ENCODE measurements around the gene SLC13A1.
A peak's percentile ranks its signal among the peaks of the same experiment; 100 is the strongest.

The SLC13A1 gene

GRCh38 chr7:123208793-123209192, 9.0 kb upstream of the SLC13A1 start:
- Mint-ChIP-seq H3K4me1 (no peaks in the 10 kb centered on the region), H3K9me3 (peaks cover 11% of the 10 kb centered on the region), H3K36me3 (no peaks in the 10 kb centered on the region), H3K4me3 (no peak overlapping the region), H3K27ac (no peak overlapping the region)
- DNase-seq (ENCODE audit: low spot score in 2 of 2) (no peak), ATAC-seq (no peak)

DNA sequence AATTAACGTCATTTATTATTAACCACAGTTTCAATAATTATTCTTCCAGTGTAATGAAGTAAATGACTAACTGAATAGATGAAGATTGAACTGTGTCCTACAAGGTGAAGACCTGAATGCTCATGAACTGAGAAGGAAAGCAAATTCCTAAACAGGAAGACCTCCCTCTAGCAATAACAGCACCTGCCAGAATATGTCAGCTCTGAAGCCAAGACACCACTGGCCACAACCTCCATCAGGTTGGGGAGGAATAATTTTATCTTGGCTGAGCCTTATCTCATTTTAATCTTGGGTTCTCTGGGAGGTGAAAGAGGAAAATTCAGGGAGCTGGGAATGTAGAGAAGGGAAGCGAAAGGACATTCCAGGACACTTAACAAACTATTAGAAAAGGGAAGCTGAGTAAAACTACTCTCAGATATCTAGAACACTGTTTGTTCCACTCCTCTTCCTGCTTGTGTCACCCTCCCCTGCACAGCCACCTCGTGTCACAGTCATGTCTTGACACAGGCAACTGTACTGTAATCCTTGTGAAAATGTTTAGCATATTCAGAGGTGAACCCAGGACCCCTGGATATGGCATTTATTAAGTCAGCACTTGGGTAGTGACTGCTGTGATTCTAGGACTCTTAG, 4.6 kb upstream of the SLC13A1 start:
- H3K36me3 Mint-ChIP-seq = no peaks in the 10 kb centered on the region
- H3K4me3 Mint-ChIP-seq = no peak overlapping the region
- H3K27ac Mint-ChIP-seq = no peak overlapping the region
- H3K4me1 Mint-ChIP-seq = no peaks in the 10 kb centered on the region
- ATAC-seq = no peak
- H3K9me3 Mint-ChIP-seq = peaks cover 11% of the 10 kb centered on the region
- no peak for DNase-seq (ENCODE audit: low spot score in 2 of 2)

- ATAC-seq (no peak), DNase-seq (ENCODE audit: low spot score in 2 of 2) (no peak)
- H3K4me3 Mint-ChIP-seq = no peak overlapping the region
These were observed 2.1 kb upstream of the SLC13A1 start for GRCh38 chr7:123201901-123202300.

DNA sequence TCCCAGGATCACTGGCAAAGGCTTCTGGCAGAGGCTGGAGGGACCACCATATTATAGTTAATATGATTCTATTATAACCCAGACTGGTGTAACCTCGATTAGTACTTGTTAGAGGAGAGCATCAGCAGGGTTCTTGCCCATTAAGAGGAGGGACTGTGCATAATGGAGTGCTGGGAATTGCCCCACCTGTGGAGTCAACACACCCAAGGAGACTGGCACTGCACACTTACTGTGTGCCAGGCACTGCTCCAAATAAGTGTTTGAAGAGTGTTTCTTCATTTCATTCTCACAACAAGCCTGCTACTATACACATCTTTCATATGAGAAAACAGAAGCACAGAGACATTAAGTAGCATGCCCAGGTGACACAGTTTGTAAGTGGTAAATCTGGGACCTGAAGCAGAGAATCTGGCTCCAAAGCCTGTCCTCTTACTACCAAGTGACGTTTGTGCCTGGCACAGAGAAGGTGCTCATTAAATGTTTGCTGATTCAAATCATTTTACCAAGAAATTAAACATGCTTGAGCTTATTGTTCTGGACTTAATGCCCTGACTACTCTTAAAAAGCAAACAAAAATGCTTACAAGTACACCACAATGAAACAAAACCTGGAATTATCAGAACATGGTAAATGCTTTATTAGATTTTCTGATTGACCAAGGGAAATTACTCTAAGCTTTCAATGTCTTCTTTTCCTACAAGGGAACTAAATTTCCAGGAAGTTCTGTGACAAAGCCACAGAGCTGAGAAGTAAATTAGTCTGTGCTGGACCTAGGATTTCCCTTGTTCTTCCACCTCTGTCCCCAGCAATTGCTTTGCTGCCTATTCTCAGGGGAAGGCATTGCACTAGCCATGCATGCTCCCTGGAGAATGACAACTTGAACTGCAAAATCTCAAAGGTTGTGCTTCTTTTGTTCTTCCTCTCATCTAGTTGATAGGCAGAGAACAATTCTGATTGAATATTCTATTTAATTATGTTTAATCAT, 809 bp downstream of the SLC13A1 start:
- Mint-ChIP-seq H3K4me1 (no peaks in the 10 kb centered on the region), H3K27ac (no peak overlapping the region), H3K4me3 (no peak overlapping the region), H3K36me3 (no peaks in the 10 kb centered on the region), H3K9me3 (peaks cover 9% of the 10 kb centered on the region)
- ATAC-seq (peak; percentile 31), DNase-seq (ENCODE audit: low spot score in 2 of 2) (no peak)

More at GRCh38 chr7:123201901-123202300, 2.1 kb upstream of the SLC13A1 start:
- H3K27ac Mint-ChIP-seq = no peak overlapping the region
- no peaks in the 10 kb centered on the region for H3K4me1 Mint-ChIP-seq
- H3K36me3 Mint-ChIP-seq = no peaks in the 10 kb centered on the region
- peaks cover 4% of the 10 kb centered on the region for H3K9me3 Mint-ChIP-seq

DNA sequence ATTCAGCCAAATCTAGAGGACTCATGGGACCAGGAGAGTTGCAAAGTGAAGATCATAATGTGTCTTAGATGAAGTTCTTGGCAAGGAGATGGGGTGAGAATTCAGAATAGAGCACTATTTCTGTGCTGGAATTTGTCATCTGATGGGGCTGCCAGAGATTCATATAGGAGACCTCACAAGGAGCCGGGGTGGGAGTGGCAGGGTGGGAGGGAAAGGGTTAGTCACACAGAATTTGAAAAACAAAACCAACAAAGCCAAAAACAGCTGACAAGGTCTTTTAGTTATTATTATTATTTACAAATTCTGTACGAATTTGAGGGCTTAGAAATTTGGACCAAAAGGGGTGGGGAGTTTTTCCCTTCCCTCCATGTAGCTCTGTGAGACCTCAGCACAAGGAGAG, 1.7 kb downstream of the SLC13A1 start:
- Mint-ChIP-seq H3K4me1 (no peaks in the 10 kb centered on the region), H3K27ac (no peak overlapping the region), H3K9me3 (peaks cover 12% of the 10 kb centered on the region), H3K4me3 (no peak overlapping the region), H3K36me3 (no peaks in the 10 kb centered on the region)
- ATAC-seq (no peak), DNase-seq (ENCODE audit: low spot score in 2 of 2) (no peak)

DNA sequence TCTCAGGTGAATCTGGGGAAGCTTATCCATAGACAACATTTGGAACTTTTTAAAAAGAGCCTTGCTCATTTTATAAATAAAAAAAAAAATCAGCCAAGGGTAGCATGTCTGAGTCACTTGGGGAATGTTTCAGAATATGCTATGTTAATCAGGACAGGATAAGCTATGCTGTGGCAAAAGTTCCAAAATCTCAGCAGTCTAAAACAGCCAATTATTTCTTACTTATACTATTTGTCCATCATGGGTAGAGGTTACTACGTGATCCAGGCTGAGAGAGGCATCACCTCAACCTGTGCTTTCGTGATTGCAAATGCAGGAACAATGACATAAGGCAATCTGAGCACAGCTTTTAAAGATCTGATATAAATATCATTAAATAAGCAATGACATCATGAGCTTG, 6.5 kb downstream of the SLC13A1 start:
- H3K27ac Mint-ChIP-seq = no peak overlapping the region
- peaks cover 15% of the 10 kb centered on the region for H3K9me3 Mint-ChIP-seq
- H3K4me1 Mint-ChIP-seq = no peaks in the 10 kb centered on the region
- DNase-seq (ENCODE audit: low spot score in 2 of 2) = no peak
- no peaks in the 10 kb centered on the region for H3K36me3 Mint-ChIP-seq
- ATAC-seq = no peak
- H3K4me3 Mint-ChIP-seq = no peak overlapping the region

DNA sequence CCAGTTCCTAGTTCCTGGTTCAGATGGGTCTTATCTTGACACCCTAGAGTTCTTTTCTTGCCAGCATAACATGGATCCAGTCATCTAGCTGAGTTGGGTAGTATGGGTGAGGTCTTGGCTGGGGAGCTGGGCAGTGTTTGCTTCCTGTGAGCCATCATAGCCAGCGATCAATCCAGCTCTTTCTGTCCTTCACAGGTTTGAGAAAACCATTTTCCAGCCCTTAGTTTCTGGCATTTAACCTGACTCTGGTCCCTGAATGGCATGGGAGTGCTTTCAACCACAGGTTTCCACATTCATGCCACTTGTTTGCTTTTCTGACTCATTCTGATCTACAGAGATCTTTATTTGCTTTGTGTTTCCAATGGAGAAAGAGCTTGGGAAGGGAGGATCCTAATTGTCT, 8.6 kb downstream of the SLC13A1 start:
- ATAC-seq = no peak
- no peak for DNase-seq (ENCODE audit: low spot score in 2 of 2)
- Mint-ChIP-seq H3K4me3 (no peak overlapping the region), H3K9me3 (peaks cover 17% of the 10 kb centered on the region), H3K27ac (no peak overlapping the region), H3K4me1 (no peaks in the 10 kb centered on the region), H3K36me3 (no peaks in the 10 kb centered on the region)

DNA sequence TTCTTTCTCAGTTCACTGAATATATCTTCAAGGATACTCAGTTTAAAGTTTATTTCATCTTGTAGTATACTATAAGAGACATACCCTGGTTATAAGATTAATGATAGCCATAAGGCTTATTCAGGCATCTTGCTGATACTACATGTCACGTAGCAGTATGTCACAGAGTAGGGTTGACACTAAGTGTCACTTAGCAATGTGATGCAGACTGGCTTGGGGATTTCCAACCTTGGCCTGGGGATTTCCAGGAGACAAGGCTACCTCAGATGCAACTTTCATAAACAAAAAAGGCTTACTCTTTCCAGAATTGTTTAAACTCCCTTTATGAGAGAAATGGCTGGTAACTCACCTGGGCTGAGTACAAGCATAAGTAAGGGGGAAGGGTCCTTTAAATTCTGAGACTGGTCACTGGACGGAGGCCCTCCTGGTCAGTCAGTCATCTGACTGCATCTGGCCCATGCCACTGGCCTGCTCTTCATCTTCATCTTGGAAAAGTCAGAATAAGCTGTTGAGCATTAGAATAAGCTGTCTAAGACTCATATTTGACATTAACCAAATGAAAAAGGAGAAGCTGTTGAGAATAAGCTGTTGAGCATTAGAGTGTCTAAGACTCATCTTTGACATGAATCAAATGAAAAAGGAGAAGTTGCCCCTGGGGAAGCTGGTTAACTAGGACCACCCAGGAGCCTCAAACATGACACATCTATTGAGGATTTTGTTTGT, 9.5 kb downstream of the SLC13A1 start:
- Mint-ChIP-seq H3K36me3 (no peaks in the 10 kb centered on the region), H3K4me1 (no peaks in the 10 kb centered on the region), H3K9me3 (peaks cover 15% of the 10 kb centered on the region), H3K4me3 (no peak overlapping the region), H3K27ac (no peak overlapping the region)
- ATAC-seq (peak; percentile 76), DNase-seq (ENCODE audit: low spot score in 2 of 2) (no peak)

DNA sequence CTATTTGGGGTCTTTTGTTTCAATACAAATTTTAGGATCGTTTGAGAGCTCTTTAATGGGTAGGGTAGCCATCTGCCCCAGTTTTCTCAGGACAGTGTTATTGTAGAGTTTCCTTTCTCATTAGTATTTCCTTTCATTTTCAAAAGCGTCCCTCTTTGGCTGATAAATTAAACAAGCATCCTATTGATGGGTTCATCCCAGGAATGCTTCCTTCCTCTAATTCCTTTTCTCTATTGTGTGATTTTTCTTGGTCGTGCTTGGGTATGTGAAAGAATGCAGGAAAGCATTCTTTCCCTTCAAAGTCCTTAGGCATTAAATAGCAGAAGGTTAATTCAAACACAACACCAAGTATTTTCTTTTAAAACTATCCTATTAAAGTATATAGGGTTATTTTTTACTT, 14.0 kb downstream of the SLC13A1 start:
- DNase-seq (ENCODE audit: low spot score in 2 of 2) (no peak), ATAC-seq (no peak)
- H3K4me1 Mint-ChIP-seq = no peaks in the 10 kb centered on the region
- no peaks in the 10 kb centered on the region for H3K36me3 Mint-ChIP-seq
- H3K4me3 Mint-ChIP-seq = no peak overlapping the region
- H3K27ac Mint-ChIP-seq = no peak overlapping the region
- peaks cover 12% of the 10 kb centered on the region for H3K9me3 Mint-ChIP-seq

DNA sequence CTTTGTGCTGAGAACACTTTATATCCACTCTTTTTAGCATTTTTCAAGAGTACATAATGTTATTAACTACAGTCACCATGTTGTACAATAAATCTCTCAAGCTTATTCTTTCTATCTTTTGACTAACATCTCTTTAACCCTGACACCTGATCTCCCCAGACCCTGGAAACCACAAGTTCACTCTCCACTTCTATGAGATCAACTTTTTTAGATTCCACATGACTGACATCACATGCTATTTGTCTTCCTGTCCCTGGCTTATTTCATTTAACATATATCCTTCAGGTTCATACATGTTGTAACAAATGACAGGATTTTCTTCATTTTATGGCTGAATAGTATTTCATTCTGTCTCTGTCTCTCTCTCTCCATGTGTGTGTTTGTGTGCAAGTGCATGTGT, 15.5 kb downstream of the SLC13A1 start:
- Mint-ChIP-seq H3K36me3 (no peaks in the 10 kb centered on the region), H3K4me1 (no peaks in the 10 kb centered on the region), H3K27ac (no peak overlapping the region), H3K4me3 (no peak overlapping the region), H3K9me3 (peaks cover 17% of the 10 kb centered on the region)
- no peak for DNase-seq (ENCODE audit: low spot score in 2 of 2)
- no peak for ATAC-seq

DNA sequence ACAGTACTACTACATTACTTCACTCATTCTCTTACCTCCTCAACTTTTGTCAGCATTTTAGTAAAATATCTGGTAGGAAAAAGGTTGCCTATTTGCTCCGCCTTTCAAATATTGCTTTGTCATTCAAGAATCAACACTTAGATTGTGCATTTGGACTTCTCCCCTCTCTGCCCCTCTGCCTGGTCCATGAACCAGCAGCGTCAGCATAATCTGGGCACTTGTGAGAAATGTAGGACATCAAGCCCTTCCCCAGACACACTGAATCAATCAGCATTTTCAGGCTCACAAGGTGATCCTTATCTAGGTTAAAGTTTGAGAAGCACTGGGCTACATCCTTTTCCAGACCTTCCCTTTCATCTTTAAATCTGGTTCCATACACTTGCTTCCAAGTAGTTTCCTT, 16.3 kb downstream of the SLC13A1 start:
- Mint-ChIP-seq H3K4me3 (no peak overlapping the region), H3K27ac (no peak overlapping the region), H3K9me3 (peaks cover 15% of the 10 kb centered on the region), H3K36me3 (no peaks in the 10 kb centered on the region), H3K4me1 (no peaks in the 10 kb centered on the region)
- no peak for ATAC-seq
- DNase-seq (ENCODE audit: low spot score in 2 of 2) = no peak

GRCh38 chr7:123177442-123177841, 22.3 kb downstream of the SLC13A1 start:
- Mint-ChIP-seq H3K36me3 (no peaks in the 10 kb centered on the region), H3K9me3 (peaks cover 20% of the 10 kb centered on the region), H3K4me3 (no peak overlapping the region), H3K27ac (no peak overlapping the region), H3K4me1 (no peaks in the 10 kb centered on the region)
- ATAC-seq (no peak), DNase-seq (ENCODE audit: low spot score in 2 of 2) (no peak)

DNA sequence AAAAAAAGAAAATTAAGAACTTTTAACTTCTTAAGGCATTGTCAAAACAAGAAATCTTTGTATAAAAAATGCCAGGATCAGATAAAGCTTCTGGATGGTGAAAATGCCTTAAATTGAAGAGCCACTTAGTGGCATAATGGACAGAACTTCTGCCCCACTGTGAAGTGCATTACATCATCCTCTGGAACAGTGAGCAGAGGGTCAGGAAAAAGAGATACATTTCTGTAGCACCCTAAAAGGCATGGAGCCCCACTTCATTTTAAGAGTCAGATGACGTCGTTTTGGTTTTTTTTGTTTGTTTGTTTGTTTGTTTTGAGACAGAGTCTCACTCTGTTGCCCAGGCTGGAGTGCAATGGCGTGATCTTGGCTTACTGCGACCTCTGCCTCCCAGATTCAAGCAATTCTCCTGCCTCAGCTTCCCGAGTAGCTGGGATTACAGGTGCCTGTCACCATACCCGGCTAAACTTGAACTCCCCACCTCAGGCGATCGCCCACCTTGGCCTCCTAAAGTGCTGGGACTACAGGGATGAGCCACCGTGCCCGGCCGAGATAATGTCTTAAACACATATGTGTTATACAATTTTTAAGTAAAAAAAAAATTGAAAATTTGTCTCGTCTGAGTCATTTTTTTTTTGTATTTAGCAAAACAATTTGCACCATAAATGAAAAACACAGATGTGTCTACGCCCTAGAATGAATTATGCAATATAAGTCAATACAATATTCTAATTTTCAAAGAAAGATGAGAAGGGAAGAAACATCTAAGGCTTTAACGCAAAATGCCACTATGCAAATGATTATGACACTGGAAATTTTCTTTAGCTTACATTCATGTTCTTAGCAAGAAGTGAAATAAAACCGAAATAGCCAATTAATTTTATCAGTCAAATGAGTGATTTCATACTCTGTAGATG, 29.2 kb downstream of the SLC13A1 start:
- Mint-ChIP-seq H3K27ac (no peak overlapping the region), H3K9me3 (peaks cover 11% of the 10 kb centered on the region), H3K36me3 (no peaks in the 10 kb centered on the region), H3K4me3 (no peak overlapping the region), H3K4me1 (no peaks in the 10 kb centered on the region)
- no peak for ATAC-seq
- DNase-seq (ENCODE audit: low spot score in 2 of 2) = no peak

DNA sequence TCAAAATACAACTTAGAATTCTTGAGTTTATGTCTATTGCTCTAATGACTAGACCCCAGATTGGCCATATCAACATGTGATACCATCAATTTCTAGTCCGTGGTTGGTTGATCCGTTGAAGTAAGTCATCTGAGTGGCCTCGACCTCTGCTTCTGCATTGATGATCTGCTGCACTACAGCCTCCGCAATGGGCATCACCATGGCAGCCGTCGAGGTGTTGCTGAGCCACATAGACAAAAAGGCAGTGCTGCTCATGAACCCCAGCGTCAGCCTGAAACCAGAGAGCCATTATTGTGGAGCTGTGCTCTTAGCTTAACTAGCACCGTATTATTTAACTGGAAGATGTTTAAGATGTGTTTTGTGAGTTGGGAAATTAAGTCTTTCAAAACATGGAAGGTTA, 30.7 kb downstream of the SLC13A1 start:
- Mint-ChIP-seq H3K4me1 (no peaks in the 10 kb centered on the region), H3K36me3 (no peaks in the 10 kb centered on the region), H3K27ac (no peak overlapping the region), H3K9me3 (peaks cover 7% of the 10 kb centered on the region), H3K4me3 (no peak overlapping the region)
- DNase-seq (ENCODE audit: low spot score in 2 of 2) (no peak), ATAC-seq (no peak)

- no peak for ATAC-seq
- Mint-ChIP-seq H3K4me3 (no peak overlapping the region), H3K4me1 (no peaks in the 10 kb centered on the region)
These were observed 42.2 kb downstream of the SLC13A1 start for GRCh38 chr7:123157606-123158005.

More at GRCh38 chr7:123157606-123158005, 42.2 kb downstream of the SLC13A1 start:
- no peak for DNase-seq (ENCODE audit: low spot score in 2 of 2)
- no peak overlapping the region for H3K27ac Mint-ChIP-seq
- H3K9me3 Mint-ChIP-seq = peaks cover 9% of the 10 kb centered on the region
- no peaks in the 10 kb centered on the region for H3K36me3 Mint-ChIP-seq
